HCT116 (cell line): ENCODE results near the gene LRCH3. TPM values are rescaled to one million over a fixed set of nuclear protein-coding genes. Genes with fewer than 3 reads are reported as not detected.

Experiments
- ATAC-seq: fragments of 200-7000 bp; cut with Tn5 transposase; 2 replicates; pipeline ENCODE4 v1.9.1; 2020; ENCODE audit warnings: mild to moderate bottlenecking, moderate library complexity
- BruUV-seq: library from RNA; stranded (reverse); fragments of 400-500 nt; replicated peaks from 2 replicates; lab custom pipeline; 2021; lab: Mats Ljungman, UMichigan
- CTCF ChIA-PET: fragments of 300-600 bp; sonication (Branson Sonifier 250); formaldehyde crosslinking; loops from one replicate; lab custom pipeline; 2021; ENCODE audit warnings: antibody characterized with exemption; lab: Charles Lee
- POLR2A ChIA-PET: fragments of 300-600, 350-600 bp; sonication (Branson Sonifier 250); formaldehyde crosslinking; loops from one replicate; lab custom pipeline; 2021; ENCODE audit warnings: antibody characterized with exemption; lab: Charles Lee
- RAD21 ChIA-PET, 2 experiments: fragments of 300-600 bp; sonication (Branson Sonifier 250); formaldehyde crosslinking; loops; one replicate each; lab custom pipeline; 2023; ENCODE audit warnings: low total read pairs in 2 of 2; ENCODE audit not compliant: uncharacterized antibody in 2 of 2, unreplicated experiment in 2 of 2, low non-redundant PET in 1 of 2; lab: Charles Lee
- DNase-seq: peaks from one replicate; pipeline ENCODE4 v3.0.0-alpha.2; 2010; ENCODE audit warnings: low read depth, low spot score
- H2AFZ ChIP-seq: fragments of 200-600 bp; shearing (Covaris generic), sonication (generic); 2 replicates; pipeline ENCODE4 v1.6.1; 2017; ENCODE audit warnings: low read depth, mixed run types, mixed read lengths, antibody characterized with exemption, low read length; ENCODE audit not compliant: poor library complexity, severe bottlenecking
- H3K27ac ChIP-seq: 2 replicates; pipeline ENCODE4 v1.5.1; 2012; ENCODE audit warnings: low read depth, low read length
- H3K27me3 ChIP-seq: fragments of 200-600 bp; sonication (generic); 2 replicates; pipeline ENCODE4 v1.6.1; 2016; ENCODE audit warnings: mixed run types, low read length, mixed read lengths; ENCODE audit not compliant: insufficient read depth
- H3K36me3 ChIP-seq, 2 experiments: fragments of 200-500 bp in 1 of 2; fragments of 200-600 bp in 1 of 2; sonication (Bioruptor generic) in 1 of 2; sonication (generic) in 1 of 2; 2 replicates each; pipeline versions ENCODE4 v1.5.1 to v1.6.1; 2014 to 2016; ENCODE audit warnings: low read length in 2 of 2, inconsistent platforms in 1 of 2, mixed read lengths in 1 of 2, mixed run types in 1 of 2; ENCODE audit not compliant: insufficient read depth in 2 of 2, control insufficient read depth in 1 of 2
- H3K4me1 ChIP-seq, 2 experiments: fragments of 200-600 bp in 1 of 2; sonication (generic) in 1 of 2; 2 replicates each; pipeline versions ENCODE4 v1.5.1 to v1.6.1; 2012 to 2017; ENCODE audit warnings: low read length in 2 of 2, inconsistent platforms in 1 of 2, mild to moderate bottlenecking in 1 of 2, mixed read lengths in 1 of 2, mixed run types in 1 of 2, moderate library complexity in 1 of 2; ENCODE audit not compliant: insufficient read depth in 2 of 2, control insufficient read depth in 1 of 2
- H3K4me2 ChIP-seq: fragments of 200-600 bp; sonication (generic); 2 replicates; pipeline ENCODE4 v1.6.1; 2017; ENCODE audit warnings: mixed run types, low read length, mixed read lengths
- H3K4me3 ChIP-seq, 2 experiments: fragments of 200-600 bp in 1 of 2; sonication (generic) in 1 of 2; replicated peaks in 1 of 2; 2 replicates each; pipeline ENCODE4 v1.5.1; 2011 to 2016; ENCODE audit warnings: low read length in 2 of 2, control low read depth in 1 of 2, low read depth in 1 of 2, mild to moderate bottlenecking in 1 of 2, mixed read lengths in 1 of 2, mixed run types in 1 of 2
- H3K79me2 ChIP-seq: fragments of 200-600 bp; sonication (generic); 2 replicates; pipeline ENCODE4 v1.6.1; 2017; ENCODE audit warnings: mild to moderate bottlenecking, mixed run types, low read length, moderate library complexity, mixed read lengths; ENCODE audit not compliant: insufficient read depth
- H3K9ac ChIP-seq: fragments of 200-600 bp; sonication (generic); 2 replicates; pipeline ENCODE4 v1.6.1; 2016; ENCODE audit warnings: low read length, mixed read lengths
- H3K9me2 ChIP-seq: fragments of 200-600 bp; sonication (generic), shearing (Covaris generic); 2 replicates; pipeline ENCODE4 v1.6.1; 2017; ENCODE audit warnings: mixed run types, mild to moderate bottlenecking, moderate library complexity; ENCODE audit not compliant: insufficient read depth
- H3K9me3 ChIP-seq, 2 experiments: fragments of 200-500 bp in 1 of 2; fragments of 200-600 bp in 1 of 2; sonication (Bioruptor generic) in 1 of 2; sonication (generic) in 1 of 2; 2 replicates each; pipeline ENCODE4 v1.6.1; 2014 to 2017; ENCODE audit warnings: low read length in 2 of 2, mixed read lengths in 2 of 2, inconsistent platforms in 1 of 2, low read depth in 1 of 2, mild to moderate bottlenecking in 1 of 2, mixed run types in 1 of 2, moderate library complexity in 1 of 2; ENCODE audit not compliant: control insufficient read depth in 1 of 2, insufficient read depth in 1 of 2
- H4K20me1 ChIP-seq: fragments of 200-600 bp; sonication (generic), shearing (Covaris generic); 2 replicates; pipeline ENCODE4 v1.6.1; 2017; ENCODE audit warnings: mixed run types, mild to moderate bottlenecking, moderate library complexity; ENCODE audit not compliant: insufficient read depth
- EGR1 ChIP-seq: IDR thresholded peaks from 2 replicates; pipeline ENCODE4 v1.6.1; 2012; ENCODE audit warnings: low read depth
- ELF1 ChIP-seq: IDR thresholded peaks from 2 replicates; pipeline ENCODE4 v1.6.1; 2012; ENCODE audit warnings: low read depth, borderline replicate concordance
- FOSL1 ChIP-seq: IDR thresholded peaks from 2 replicates; pipeline ENCODE4 v1.6.1; 2012; ENCODE audit warnings: low read depth
- POLR2A ChIP-seq: IDR thresholded peaks from 2 replicates; pipeline ENCODE4 v1.7.0; 2011; ENCODE audit warnings: borderline replicate concordance; ENCODE audit not compliant: insufficient read depth, insufficient read length; ENCODE audit errors: extremely low read depth
- YY1 ChIP-seq: IDR thresholded peaks from 2 replicates; pipeline ENCODE4 v1.6.1; 2011; ENCODE audit warnings: low read length, low read depth, moderate library complexity, mild to moderate bottlenecking; ENCODE audit not compliant: insufficient replicate concordance; ENCODE audit errors: extremely low read depth
- intact Hi-C: fragments of 100-400 bp; cut with micrococcal nuclease; formaldehyde crosslinking; loops from 2 replicates; pipeline ENCODE4 v1.10.0; 2022
- total RNA-seq: library from RNA; stranded (reverse); gene quantifications from one replicate; pipeline ENCODE4 v1.2.1, GENCODE V29; 2021; ENCODE audit not compliant: unreplicated experiment
- TF ChIP-seq, protein P1 (sequence below): IDR thresholded peaks from 2 replicates; pipeline ENCODE4 v1.6.1; 2012
- TF ChIP-seq, protein P2 (sequence below), 3 experiments: fragments of 200-600 bp in 1 of 3; sonication (generic) in 1 of 3; IDR thresholded peaks in 2 of 3; conservative IDR thresholded peaks in 1 of 3; 2 replicates each; pipeline ENCODE4 v1.5.1; 2012 to 2017; ENCODE audit warnings: low read depth in 2 of 3, low read length in 2 of 3, antibody characterized with exemption in 1 of 3, borderline replicate concordance in 1 of 3, control low read depth in 1 of 3, mild to moderate bottlenecking in 1 of 3, mixed read lengths in 1 of 3, mixed run types in 1 of 3, moderate library complexity in 1 of 3; ENCODE audit not compliant: insufficient read depth in 1 of 3

The LRCH3 gene
- total RNA-seq, 1 experiment from 2014 or later: 38.1 TPM

DNA sequence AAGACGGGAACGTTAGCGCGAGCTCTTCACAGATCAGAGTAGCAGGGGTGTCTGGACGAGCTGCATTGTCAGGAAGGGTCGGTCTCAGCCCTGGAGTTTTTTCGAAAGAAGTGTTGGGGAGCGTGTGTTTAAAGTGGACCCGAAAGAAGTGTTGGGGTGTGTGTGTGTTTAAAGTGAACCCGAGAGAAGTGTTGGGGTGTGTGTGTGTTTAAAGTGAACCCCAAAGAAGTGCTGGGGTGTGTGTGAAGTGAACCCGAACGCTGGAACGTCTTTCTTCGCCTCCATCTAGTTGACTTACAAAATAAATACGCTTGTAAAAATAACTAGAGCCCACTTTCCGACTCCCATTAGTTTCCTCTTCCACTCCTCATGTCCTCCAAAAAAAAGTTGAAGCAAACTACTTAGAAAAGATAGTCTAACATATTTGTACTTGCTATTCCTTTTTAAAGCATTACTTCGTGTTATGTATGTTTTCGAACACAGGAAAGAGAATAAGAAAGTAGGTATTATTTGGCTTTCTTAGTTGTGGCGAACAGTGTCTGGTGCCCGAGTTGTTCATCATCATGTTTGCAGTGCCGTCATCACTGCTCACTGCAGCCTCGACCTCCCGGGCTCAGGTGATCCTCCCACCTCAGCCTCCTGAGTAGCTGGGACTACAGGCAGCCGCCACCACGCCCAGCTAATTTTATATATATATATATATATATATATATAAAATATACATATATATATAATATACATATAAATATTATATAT, 1.0 kb downstream of the LRCH3 start:
- Histone ChIP-seq H3K9me3 (no peaks in the 10 kb centered on the region), H2AFZ (no peak overlapping the region), H3K9me2 (no peaks in the 10 kb centered on the region), H3K4me1 (peaks cover 0 to 15% of the 10 kb centered on the region in 2 experiments; a peak in 1 of 4 replicates), H3K4me2 (peak overlapping the region; percentile 88), H3K27me3 (no peaks in the 10 kb centered on the region), H3K36me3 (no peaks in the 10 kb centered on the region), H3K4me3 (peak overlapping the region; percentile 62 to 80), H3K9ac (peak overlapping the region; percentile 92), H4K20me1 (no peaks in the 10 kb centered on the region), H3K79me2 (peaks cover 51% of the 10 kb centered on the region), H3K27ac (peak overlapping the region; percentile 84)
- BruUV-seq: TSS peak; percentile 64
- DNase-seq (no peak), ATAC-seq (peak; percentile 47)
- TF ChIP-seq, protein P1, sequence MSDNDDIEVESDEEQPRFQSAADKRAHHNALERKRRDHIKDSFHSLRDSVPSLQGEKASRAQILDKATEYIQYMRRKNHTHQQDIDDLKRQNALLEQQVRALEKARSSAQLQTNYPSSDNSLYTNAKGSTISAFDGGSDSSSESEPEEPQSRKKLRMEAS: no peak
- TF ChIP-seq POLR2A (no peak), YY1 (no peak), FOSL1 (no peak), EGR1 (no peak), ELF1 (no peak)
- TF ChIP-seq, protein P2, sequence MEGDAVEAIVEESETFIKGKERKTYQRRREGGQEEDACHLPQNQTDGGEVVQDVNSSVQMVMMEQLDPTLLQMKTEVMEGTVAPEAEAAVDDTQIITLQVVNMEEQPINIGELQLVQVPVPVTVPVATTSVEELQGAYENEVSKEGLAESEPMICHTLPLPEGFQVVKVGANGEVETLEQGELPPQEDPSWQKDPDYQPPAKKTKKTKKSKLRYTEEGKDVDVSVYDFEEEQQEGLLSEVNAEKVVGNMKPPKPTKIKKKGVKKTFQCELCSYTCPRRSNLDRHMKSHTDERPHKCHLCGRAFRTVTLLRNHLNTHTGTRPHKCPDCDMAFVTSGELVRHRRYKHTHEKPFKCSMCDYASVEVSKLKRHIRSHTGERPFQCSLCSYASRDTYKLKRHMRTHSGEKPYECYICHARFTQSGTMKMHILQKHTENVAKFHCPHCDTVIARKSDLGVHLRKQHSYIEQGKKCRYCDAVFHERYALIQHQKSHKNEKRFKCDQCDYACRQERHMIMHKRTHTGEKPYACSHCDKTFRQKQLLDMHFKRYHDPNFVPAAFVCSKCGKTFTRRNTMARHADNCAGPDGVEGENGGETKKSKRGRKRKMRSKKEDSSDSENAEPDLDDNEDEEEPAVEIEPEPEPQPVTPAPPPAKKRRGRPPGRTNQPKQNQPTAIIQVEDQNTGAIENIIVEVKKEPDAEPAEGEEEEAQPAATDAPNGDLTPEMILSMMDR (IDR thresholded peaks at IDR 0.05 in 2 of 3, conservative IDR thresholded peaks at IDR 0.05 in 1 of 3; ENCODE audit: borderline replicate concordance in 1 of 3, insufficient read depth in 1 of 3, low read depth in 2 of 3, low read length in 2 of 3): no peak
- intact Hi-C loops: loop anchor here (10.0 kb wide), 1 partner anchor 107 kb away; no protein-coding TSS in a partner anchor
- CTCF ChIA-PET: no interaction called here
- RAD21 ChIA-PET: no interaction called here
- POLR2A ChIA-PET: no interaction called here
